SU-DHL-6 (cell line): ENCODE measurements around the gene GALNT10.

Experiments used
- H2AFZ ChIP-seq: fragments of 200-600 bp; sonication (generic); 2 replicates; pipeline ENCODE4 v1.6.1; 2014; ENCODE audit warnings: low read depth, mild to moderate bottlenecking, moderate library complexity, mixed read lengths, antibody characterized with exemption, low read length; ENCODE audit not compliant: severe bottlenecking
- H3F3A ChIP-seq: fragments of 200-600 bp; shearing (Covaris generic); 2 replicates; pipeline ENCODE4 v1.6.0; 2016; ENCODE audit warnings: antibody characterized with exemption, mild to moderate bottlenecking; ENCODE audit not compliant: insufficient read depth
- H3K27ac ChIP-seq: fragments of 200-600 bp; sonication (generic); 2 replicates; pipeline ENCODE4 v1.5.1; 2016; ENCODE audit warnings: low read depth, mild to moderate bottlenecking, low read length, moderate library complexity, mixed read lengths
- H3K27me3 ChIP-seq: fragments of 200-600 bp; sonication (generic), shearing (Covaris generic); 2 replicates; pipeline ENCODE4 v1.6.0; 2014; ENCODE audit warnings: mild to moderate bottlenecking, low read length
- H3K36me3 ChIP-seq: fragments of 200-600 bp; sonication (generic); 2 replicates; pipeline ENCODE4 v1.6.1; 2014; ENCODE audit warnings: mild to moderate bottlenecking, low read length, mixed read lengths
- H3K4me2 ChIP-seq: fragments of 300-600, 200-600 bp; shearing (Covaris generic), sonication (generic); 2 replicates; pipeline ENCODE4 v1.6.0; 2014; ENCODE audit warnings: low read length, low read depth, mild to moderate bottlenecking; ENCODE audit not compliant: poor library complexity, severe bottlenecking
- H3K4me3 ChIP-seq: fragments of 200-600 bp; sonication (generic); 2 replicates; pipeline ENCODE4 v1.5.1; 2014; ENCODE audit warnings: antibody characterized with exemption, low read length, mild to moderate bottlenecking, mixed read lengths; ENCODE audit not compliant: insufficient read depth, poor library complexity, severe bottlenecking
- H3K79me2 ChIP-seq: fragments of 200-600 bp; sonication (generic); 2 replicates; pipeline ENCODE4 v1.6.1; 2014; ENCODE audit warnings: mild to moderate bottlenecking, low read length, moderate library complexity; ENCODE audit not compliant: insufficient read depth
- H3K9ac ChIP-seq: fragments of 200-600 bp; sonication (generic); 2 replicates; pipeline ENCODE4 v1.7.0; 2014; ENCODE audit warnings: mild to moderate bottlenecking, low read length
- H3K9me2 ChIP-seq: fragments of 200-600 bp; sonication (generic); replicated peaks from 2 replicates; pipeline ENCODE4 v1.6.1; 2014; ENCODE audit warnings: low read length; ENCODE audit not compliant: insufficient read depth
- H3K9me3 ChIP-seq: fragments of 200-600 bp; sonication (generic); 2 replicates; pipeline ENCODE4 v1.6.1; 2014; ENCODE audit warnings: low read length, mixed read lengths; ENCODE audit not compliant: insufficient read depth
- H4K20me1 ChIP-seq: fragments of 200-600 bp; sonication (generic); 2 replicates; pipeline ENCODE4 v1.6.1; 2014; ENCODE audit warnings: low read depth, mild to moderate bottlenecking, antibody characterized with exemption, low read length, moderate library complexity, mixed read lengths
- CTCF ChIP-seq: fragments of 200-600 bp; sonication (generic); IDR thresholded peaks from one replicate; pipeline ENCODE4 v1.5.1; 2017; ENCODE audit warnings: antibody characterized with exemption, mild to moderate bottlenecking, low read length, moderate library complexity; ENCODE audit not compliant: insufficient read depth, poor library complexity, severe bottlenecking
- EZH2phosphoT487 ChIP-seq: fragments of 200-600 bp; sonication (generic), shearing (Covaris generic); conservative IDR thresholded peaks from 2 replicates; pipeline ENCODE4 v1.6.1; 2018; ENCODE audit warnings: mild to moderate bottlenecking, antibody characterized with exemption, low read length, moderate library complexity, mixed read lengths

The GALNT10 gene

GRCh38 chr5:154368041-154368800, 177.7 kb downstream of the GALNT10 start:
- Histone ChIP-seq H3K9me3 (no peaks in the 10 kb centered on the region), H3K27ac (no peak overlapping the region), H3K9me2 (no peaks in the 10 kb centered on the region), H3K36me3 (no peaks in the 10 kb centered on the region), H3F3A (no peaks in the 10 kb centered on the region), H3K4me3 (no peak overlapping the region), H3K79me2 (no peaks in the 10 kb centered on the region), H3K4me2 (no peak overlapping the region), H3K9ac (no peak overlapping the region), H2AFZ (no peak overlapping the region), H4K20me1 (no peaks in the 10 kb centered on the region), H3K27me3 (no peaks in the 10 kb centered on the region)
- TF ChIP-seq CTCF (no peak), EZH2phosphoT487 (no peak)

- H3K9me2 ChIP-seq, result no peaks in the 10 kb centered on the region
- no peaks in the 10 kb centered on the region for H3K9me3 ChIP-seq
- TF ChIP-seq EZH2phosphoT487, result no peak
- H2AFZ ChIP-seq, result no peak overlapping the region
- no peak overlapping the region for H3K27ac ChIP-seq
- no peak overlapping the region for H3K9ac ChIP-seq
- H3K27me3 ChIP-seq, result no peaks in the 10 kb centered on the region
- H3K79me2 ChIP-seq, result no peaks in the 10 kb centered on the region
- H3F3A ChIP-seq, result no peaks in the 10 kb centered on the region
- H3K4me3 ChIP-seq, result no peak overlapping the region
- no peaks in the 10 kb centered on the region for H4K20me1 ChIP-seq
- H3K36me3 ChIP-seq, result no peaks in the 10 kb centered on the region
- H3K4me2 ChIP-seq, result no peak overlapping the region
Measured at GRCh38 chr5:154369682-154370081, 179.1 kb downstream of the GALNT10 start.

- H3F3A ChIP-seq, result no peaks in the 10 kb centered on the region
- no peaks in the 10 kb centered on the region for H3K9me2 ChIP-seq
- no peak overlapping the region for H3K4me3 ChIP-seq
- TF ChIP-seq EZH2phosphoT487 (no peak), CTCF (no peak)
- H2AFZ ChIP-seq, result no peak overlapping the region
- H3K9me3 ChIP-seq, result no peaks in the 10 kb centered on the region
- no peak overlapping the region for H3K4me2 ChIP-seq
- no peaks in the 10 kb centered on the region for H3K79me2 ChIP-seq
- no peaks in the 10 kb centered on the region for H3K27me3 ChIP-seq
- H3K27ac ChIP-seq, result no peak overlapping the region
- no peak overlapping the region for H3K9ac ChIP-seq
- H3K36me3 ChIP-seq, result no peaks in the 10 kb centered on the region
- H4K20me1 ChIP-seq, result no peaks in the 10 kb centered on the region
Measured at GRCh38 chr5:154370119-154370518, 179.6 kb downstream of the GALNT10 start.

GRCh38 chr5:154370813-154371212, 180.3 kb downstream of the GALNT10 start:
- H3K36me3 ChIP-seq, result no peaks in the 10 kb centered on the region
- H4K20me1 ChIP-seq, result no peaks in the 10 kb centered on the region
- no peak overlapping the region for H3K9ac ChIP-seq
- H3K9me2 ChIP-seq, result no peaks in the 10 kb centered on the region
- no peak overlapping the region for H3K4me2 ChIP-seq
- H3K27me3 ChIP-seq, result no peaks in the 10 kb centered on the region
- H3K4me3 ChIP-seq, result no peak overlapping the region
- H3K27ac ChIP-seq, result no peak overlapping the region
- no peaks in the 10 kb centered on the region for H3K79me2 ChIP-seq
- TF ChIP-seq EZH2phosphoT487, result no peak
- no peak for TF ChIP-seq CTCF
- H3F3A ChIP-seq, result no peaks in the 10 kb centered on the region
- H3K9me3 ChIP-seq, result no peaks in the 10 kb centered on the region
- no peak overlapping the region for H2AFZ ChIP-seq
